H1 (cell line): ENCODE data around the gene POLR1B.

ENCODE experiments used
- CEBPB ChIP-seq: IDR thresholded peaks from 2 replicates; pipeline ENCODE4 v1.6.1; 2012; ENCODE audit warnings: low read depth, low read length
- CREB1 ChIP-seq: IDR thresholded peaks from 2 replicates; pipeline ENCODE4 v1.6.1; 2012; ENCODE audit warnings: inconsistent platforms
- EP300 ChIP-seq, 2 experiments: IDR thresholded peaks; 1 replicate in 1 of 2; 2 replicates in 1 of 2; pipeline ENCODE4 v1.6.1; 2011 to 2012; ENCODE audit warnings: low read depth in 2 of 2, low read length in 2 of 2, mild to moderate bottlenecking in 2 of 2, borderline replicate concordance in 1 of 2, inconsistent platforms in 1 of 2, moderate library complexity in 1 of 2
- EZH2 ChIP-seq: fragments of 200-600 bp; sonication (generic); IDR thresholded peaks from 2 replicates; pipeline ENCODE4 v1.7.1; 2012; ENCODE audit warnings: low read depth, mild to moderate bottlenecking, moderate library complexity, low read length, inconsistent platforms; ENCODE audit not compliant: severe bottlenecking
- GTF2F1 ChIP-seq: IDR thresholded peaks from 2 replicates; pipeline ENCODE4 v1.6.1; 2012; ENCODE audit warnings: low read depth, low read length, improper control_type of control experiment, borderline replicate concordance
- POU5F1 ChIP-seq: IDR thresholded peaks from 2 replicates; pipeline ENCODE4 v1.6.1; 2011; ENCODE audit warnings: low read depth, mild to moderate bottlenecking, low read length, moderate library complexity
- RAD21 ChIP-seq, 2 experiments: IDR thresholded peaks in 1 of 2; conservative IDR thresholded peaks in 1 of 2; 2 replicates each; pipeline ENCODE4 v1.6.1; 2011; ENCODE audit warnings: low read depth in 2 of 2, low read length in 2 of 2, improper control_type of control experiment in 1 of 2, inconsistent platforms in 1 of 2, mild to moderate bottlenecking in 1 of 2, moderate library complexity in 1 of 2
- RNF2 ChIP-seq: fragments of 200-900, 300-1000 bp; sonication (generic); IDR thresholded peaks from 2 replicates; pipeline ENCODE4 v1.7.1; 2016; ENCODE audit warnings: borderline replicate concordance, low read depth, mild to moderate bottlenecking, antibody characterized with exemption, low read length; ENCODE audit not compliant: poor library complexity, severe bottlenecking; ENCODE audit errors: missing control alignments
- SP2 ChIP-seq: IDR thresholded peaks from 2 replicates; pipeline ENCODE4 v1.6.1; 2012; ENCODE audit warnings: mild to moderate bottlenecking, low read length, inconsistent platforms
- SRF ChIP-seq: IDR thresholded peaks from 2 replicates; pipeline ENCODE4 v1.6.1; 2011; ENCODE audit warnings: mild to moderate bottlenecking, low read depth, low read length, moderate library complexity
- ZNF274 ChIP-seq: IDR thresholded peaks from 2 replicates; pipeline ENCODE4 v1.7.0; 2012; ENCODE audit warnings: low read length, borderline replicate concordance; ENCODE audit errors: extremely low read depth
- TF ChIP-seq, protein P1 (sequence below), 3 experiments: IDR thresholded peaks; 1 replicate in 2 of 3; 2 replicates in 1 of 3; pipeline versions ENCODE4 v1.5.1 to v1.6.1; 2011; ENCODE audit warnings: low read length in 3 of 3, mild to moderate bottlenecking in 3 of 3, inconsistent platforms in 2 of 3, low read depth in 1 of 3, moderate library complexity in 1 of 3; ENCODE audit not compliant: insufficient read depth in 1 of 3; ENCODE audit errors: control extremely low read depth in 1 of 3
- TF ChIP-seq, protein P2 (sequence below): IDR thresholded peaks from 2 replicates; pipeline ENCODE4 v1.6.1; 2012; ENCODE audit warnings: inconsistent platforms

GRCh38 chr2:112605926-112606325 lies 63.7 kb downstream of the POLR1B start:
- no peak for TF ChIP-seq RNF2
- no peak for TF ChIP-seq CEBPB
- TF ChIP-seq EZH2, result no peak
- TF ChIP-seq GTF2F1, result no peak
- TF ChIP-seq ZNF274, result no peak
- TF ChIP-seq, protein P1, sequence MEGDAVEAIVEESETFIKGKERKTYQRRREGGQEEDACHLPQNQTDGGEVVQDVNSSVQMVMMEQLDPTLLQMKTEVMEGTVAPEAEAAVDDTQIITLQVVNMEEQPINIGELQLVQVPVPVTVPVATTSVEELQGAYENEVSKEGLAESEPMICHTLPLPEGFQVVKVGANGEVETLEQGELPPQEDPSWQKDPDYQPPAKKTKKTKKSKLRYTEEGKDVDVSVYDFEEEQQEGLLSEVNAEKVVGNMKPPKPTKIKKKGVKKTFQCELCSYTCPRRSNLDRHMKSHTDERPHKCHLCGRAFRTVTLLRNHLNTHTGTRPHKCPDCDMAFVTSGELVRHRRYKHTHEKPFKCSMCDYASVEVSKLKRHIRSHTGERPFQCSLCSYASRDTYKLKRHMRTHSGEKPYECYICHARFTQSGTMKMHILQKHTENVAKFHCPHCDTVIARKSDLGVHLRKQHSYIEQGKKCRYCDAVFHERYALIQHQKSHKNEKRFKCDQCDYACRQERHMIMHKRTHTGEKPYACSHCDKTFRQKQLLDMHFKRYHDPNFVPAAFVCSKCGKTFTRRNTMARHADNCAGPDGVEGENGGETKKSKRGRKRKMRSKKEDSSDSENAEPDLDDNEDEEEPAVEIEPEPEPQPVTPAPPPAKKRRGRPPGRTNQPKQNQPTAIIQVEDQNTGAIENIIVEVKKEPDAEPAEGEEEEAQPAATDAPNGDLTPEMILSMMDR (IDR thresholded peaks at IDR 0.05; ENCODE audit: control extremely low read depth in 1 of 3, insufficient read depth in 1 of 3, low read depth in 1 of 3, low read length in 3 of 3), result no peak
- TF ChIP-seq SRF, result no peak
- TF ChIP-seq EP300 (IDR thresholded peaks at IDR 0.05; ENCODE audit: borderline replicate concordance in 1 of 2, low read depth in 2 of 2, low read length in 2 of 2), result no peak
- TF ChIP-seq POU5F1, result no peak
- TF ChIP-seq CREB1, result no peak
- no peak for TF ChIP-seq SP2
- TF ChIP-seq, protein P2, sequence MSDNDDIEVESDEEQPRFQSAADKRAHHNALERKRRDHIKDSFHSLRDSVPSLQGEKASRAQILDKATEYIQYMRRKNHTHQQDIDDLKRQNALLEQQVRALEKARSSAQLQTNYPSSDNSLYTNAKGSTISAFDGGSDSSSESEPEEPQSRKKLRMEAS, result no peak
- TF ChIP-seq RAD21 (IDR thresholded peaks at IDR 0.05 in 1 of 2, conservative IDR thresholded peaks at IDR 0.05 in 1 of 2; ENCODE audit: low read depth in 2 of 2, low read length in 2 of 2), result no peak
